HG02981 (cell line): ENCODE measurements around the gene ROR1.
"Not testable (repeated sequence)": the region's sequence is repeated elsewhere in the genome, so short reads cannot be mapped to it uniquely, and the experiment has no call there.

Experiments
- ATAC-seq: cut with Tn5 transposase; IDR thresholded peaks from one replicate; pipeline ENCODE4 v1.9.1; 2021; ENCODE audit warnings: mild to moderate bottlenecking, moderate library complexity; ENCODE audit not compliant: unreplicated experiment

ROR1 gene

GRCh38 chr1:64199154-64199553, 425.3 kb downstream of the ROR1 start:
- ATAC-seq = no peak

DNA sequence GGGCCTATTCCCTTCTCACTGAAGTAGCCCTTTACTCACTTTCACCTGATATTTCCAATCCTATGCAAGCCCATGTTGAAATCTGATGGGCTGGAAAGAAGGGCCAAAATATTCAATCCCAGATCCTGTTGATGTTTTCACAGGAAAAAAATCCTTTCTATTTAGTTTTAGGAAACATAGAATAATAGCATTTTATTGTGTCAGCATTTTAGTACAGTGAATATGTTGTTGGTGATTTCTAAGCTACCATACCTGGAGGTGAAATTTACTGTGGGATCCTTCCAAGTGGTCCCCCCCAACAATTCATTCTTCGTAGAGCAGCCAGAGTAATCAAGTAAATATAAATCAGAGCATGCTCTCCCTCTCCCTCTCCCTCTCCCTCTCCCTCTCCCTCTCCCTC, 426.2 kb downstream of the ROR1 start:
- no peak for ATAC-seq

DNA sequence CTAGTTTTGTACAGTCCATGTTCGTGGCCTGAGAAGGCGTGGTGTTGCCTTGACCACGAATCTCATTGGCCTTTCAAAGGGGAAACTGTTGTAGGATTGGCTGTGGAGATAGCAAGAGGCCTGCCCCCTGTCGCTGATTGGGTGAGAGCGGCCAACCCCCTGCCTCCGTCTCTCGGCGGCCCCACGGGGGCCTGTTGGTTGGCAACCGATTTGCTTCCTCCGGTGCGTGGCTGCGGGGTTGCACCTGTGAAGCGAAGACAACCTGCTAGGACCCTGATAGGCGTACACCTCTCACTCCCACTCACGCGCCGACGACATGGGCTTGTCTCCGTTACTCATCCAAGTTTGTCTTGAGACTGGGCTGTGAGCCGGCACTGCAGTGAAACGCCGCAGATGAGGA, 429.6 kb downstream of the ROR1 start, which contains the start of gene UBE2U:
TSS of gene UBE2U (plus strand) at position 204 of the 400 bp plus-strand sequence. CDS start 428 bp downstream, outside the sequence.
- no peak for ATAC-seq

GRCh38 chr1:64209221-64209620, 435.4 kb downstream of the ROR1 start:
- no peak for ATAC-seq

- ATAC-seq = no peak
Observed at GRCh38 chr1:64212031-64212430, 438.2 kb downstream of the ROR1 start.

DNA sequence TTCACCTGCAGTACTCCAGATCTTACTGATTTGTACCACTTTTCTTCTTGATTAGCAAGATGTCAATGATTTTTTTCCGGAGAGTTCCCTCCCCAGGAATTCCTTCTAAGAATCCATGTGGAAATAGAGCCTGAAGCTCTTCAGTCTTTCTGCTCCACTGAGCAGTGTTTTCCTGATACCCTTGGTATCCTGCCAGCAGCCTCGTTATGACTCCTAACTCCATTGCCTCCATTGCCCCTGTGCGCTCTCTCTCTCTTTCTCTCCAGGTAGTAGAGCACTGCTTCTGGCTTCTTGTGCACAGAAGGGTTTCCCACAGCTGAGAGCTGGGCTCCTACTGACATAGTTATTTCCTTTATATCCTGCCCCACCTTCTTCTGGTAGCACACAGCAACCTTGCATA, 441.8 kb downstream of the ROR1 start:
- ATAC-seq = no peak

GRCh38 chr1:64220241-64220640, 446.4 kb downstream of the ROR1 start:
- ATAC-seq = no peak

GRCh38 chr1:64223329-64224151, 449.7 kb downstream of the ROR1 start:
- ATAC-seq = peak; percentile 65

DNA sequence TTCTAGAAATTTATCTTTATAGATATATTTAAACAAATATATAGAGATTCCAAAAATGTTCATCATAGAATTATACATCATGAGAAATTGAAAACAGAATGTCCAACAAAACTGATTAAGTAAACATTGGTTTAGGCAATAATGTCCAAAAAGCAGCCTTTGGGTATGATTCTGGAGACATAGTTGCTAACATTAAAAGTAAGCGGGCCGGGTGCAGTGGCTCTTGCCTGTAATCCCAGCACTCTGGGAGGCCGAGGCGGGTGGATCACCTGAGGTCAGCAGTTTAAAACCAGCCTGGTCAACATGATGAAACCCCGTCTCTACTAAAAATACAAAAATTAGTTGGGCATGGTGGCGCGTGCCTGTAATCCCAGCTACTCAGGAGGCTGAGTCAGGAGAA, 450.4 kb downstream of the ROR1 start:
- ATAC-seq = not testable (repeated sequence)

DNA sequence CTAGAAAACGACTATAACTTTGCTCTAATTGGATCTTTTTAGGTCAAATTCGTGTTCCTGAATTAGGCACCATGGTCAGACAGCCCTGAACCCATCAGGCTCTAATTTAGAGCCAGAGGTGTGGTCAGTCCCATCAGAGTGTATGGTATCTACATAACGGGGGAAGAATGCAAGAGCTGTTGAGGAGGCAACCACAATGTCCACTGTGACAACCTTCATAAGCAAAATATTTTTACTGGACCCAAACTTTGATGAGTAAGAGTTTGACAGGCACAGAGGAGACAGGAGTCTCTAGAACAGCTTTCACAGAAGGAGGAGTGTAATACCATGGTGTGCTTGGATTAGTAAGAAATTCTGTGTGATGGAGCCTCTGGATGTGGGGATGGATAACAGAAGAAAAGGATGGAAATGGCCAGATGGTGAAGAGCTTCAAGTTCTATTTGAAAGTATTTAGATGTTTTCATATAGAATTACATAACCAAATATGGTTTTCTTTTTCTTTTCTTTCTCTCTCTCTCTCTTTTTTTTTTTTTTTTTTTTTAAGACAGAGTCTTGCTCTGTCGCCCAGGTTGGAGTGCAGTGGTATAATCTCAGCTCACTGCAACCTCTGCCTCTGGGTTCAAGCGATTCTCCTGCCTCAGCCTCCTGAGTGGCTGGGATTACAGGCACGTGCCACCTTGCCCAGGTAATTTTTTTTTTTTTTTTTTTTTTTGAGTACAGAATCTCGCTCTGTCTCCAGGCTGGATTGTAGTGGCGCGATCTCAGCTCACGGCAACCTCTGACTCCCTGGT, 454.5 kb downstream of the ROR1 start:
- ATAC-seq = no peak

DNA sequence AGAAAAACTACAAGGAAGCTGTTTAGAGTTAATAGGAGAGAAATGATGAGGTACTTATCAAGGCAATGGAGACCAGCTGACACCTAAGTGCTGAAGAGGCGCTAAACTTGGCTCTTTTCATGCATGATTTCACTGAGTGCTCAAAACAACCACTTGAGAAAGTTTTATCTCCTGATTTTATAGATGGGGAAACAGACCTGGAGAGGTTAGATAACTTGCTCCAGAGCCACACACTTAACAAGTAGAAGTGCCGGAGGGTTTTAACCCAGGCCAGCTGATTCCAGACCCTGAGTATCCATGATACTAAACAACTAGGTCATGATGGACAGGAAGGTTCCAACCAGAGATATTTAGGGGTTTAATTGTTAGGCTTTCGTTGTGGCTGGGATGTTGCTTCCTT, 455.5 kb downstream of the ROR1 start:
- ATAC-seq = no peak
